Urinary bladder (tissue), 4 donors: Measurements from ENCODE around the gene N4BP2. TPM values are rescaled to one million over a fixed set of nuclear protein-coding genes. Genes with fewer than 3 reads are reported as not detected.
"Not testable (repeated sequence)": the region's sequence is repeated elsewhere in the genome, so short reads cannot be mapped to it uniquely, and the experiment has no call there.

ENCODE experiments used
- DNase-seq: peaks from one replicate; pipeline ENCODE4 v3.0.0-alpha.2; 2015; ENCODE audit errors: extremely low spot score
- H3K27ac ChIP-seq: one replicate; pipeline ENCODE4 v1.5.1; 2013; ENCODE audit warnings: low read depth, mild to moderate bottlenecking, moderate library complexity
- H3K36me3 ChIP-seq: one replicate; pipeline ENCODE4 v1.6.1; 2013; ENCODE audit warnings: mild to moderate bottlenecking, moderate library complexity; ENCODE audit not compliant: insufficient read depth
- H3K4me1 ChIP-seq: one replicate; pipeline ENCODE4 v1.6.1; 2013; ENCODE audit warnings: mild to moderate bottlenecking, moderate library complexity; ENCODE audit not compliant: insufficient read depth
- H3K4me3 ChIP-seq: one replicate; pipeline ENCODE4 v1.5.1; 2013; ENCODE audit warnings: low read depth, low read length
- WGBS: extraction: QIAGEN DNeasy Blood & Tissue Kit; methylation state at CpG from one replicate; pipeline ENCODE4 v1.1.7; 2013; 5-methylcytosine and 5-hydroxymethylcytosine counted together
- polyA plus RNA-seq: library from polyadenylated mRNA; stranded (reverse); fragments of 200-250 nt; gene quantifications from one replicate; pipeline ENCODE4 v1.2.3, GENCODE V29; 2013
- total RNA-seq: library from RNA; depleted of rRNA; stranded (reverse); fragments of >200 nt; gene quantifications from one replicate; pipeline ENCODE4 v1.2.3, GENCODE V29; 2014
- donor health status: healthy with polysubstance abuse.
- donor health status: healthy.

The N4BP2 gene
- total and polyA plus RNA-seq, 2 donors = 2.5 to 64.7 TPM

GRCh38 chr4:40055863-40056715 is 561 bp upstream of the N4BP2 start:
- Histone ChIP-seq H3K4me1 (no peaks in the 10 kb centered on the region), H3K27ac (peak overlapping the region; percentile 100), H3K4me3 (peak overlapping the region; percentile 94), H3K36me3 (no peaks in the 10 kb centered on the region)
- under 1% methylated on average over 86 of the region's 86 CpGs for WGBS
- DNase-seq = peak; percentile 33

DNA sequence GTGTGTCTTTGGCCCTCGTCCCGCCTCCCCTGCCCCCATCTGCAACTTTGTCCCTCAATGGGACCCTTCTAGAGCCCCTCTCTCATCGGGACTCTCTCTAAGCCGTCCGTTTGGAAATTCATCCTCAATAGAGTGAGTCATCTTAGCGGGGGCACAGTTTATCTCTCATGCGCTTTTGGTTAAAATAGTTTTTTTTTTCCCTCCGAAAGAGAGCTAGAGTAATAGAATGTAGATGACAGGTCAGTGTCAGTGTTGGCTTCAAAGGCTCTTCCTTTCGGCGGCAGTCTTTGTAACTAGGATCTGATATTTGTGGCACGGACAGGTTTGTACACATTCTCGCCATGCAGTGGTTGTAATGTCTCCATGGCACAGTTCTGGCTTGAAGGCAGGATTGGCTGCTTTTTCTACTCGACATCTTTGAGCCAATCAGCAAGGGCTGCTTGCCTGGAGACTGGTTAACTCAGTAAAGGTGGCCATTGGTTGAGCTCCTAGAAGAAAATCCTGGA is 989 bp downstream of the N4BP2 start:
- WGBS = under 1% methylated on average over 13 of the region's 13 CpGs
- peak; percentile 86 for DNase-seq

GRCh38 chr4:40058121-40058520 is 1.5 kb downstream of the N4BP2 start:
- peak overlapping the region; percentile 28 for H3K4me3 ChIP-seq
- no peak overlapping the region for H3K27ac ChIP-seq
- no peaks in the 10 kb centered on the region for H3K36me3 ChIP-seq
- H3K4me1 ChIP-seq = no peaks in the 10 kb centered on the region
- WGBS = under 1% methylated on average over 9 of the region's 9 CpGs
- no peak for DNase-seq

More for the DNA sequence above, 989 bp downstream of the N4BP2 start:
- Histone ChIP-seq H3K4me1 (no peaks in the 10 kb centered on the region), H3K27ac (peak overlapping the region; percentile 100), H3K4me3 (peak overlapping the region; percentile 94), H3K36me3 (no peaks in the 10 kb centered on the region)

DNA sequence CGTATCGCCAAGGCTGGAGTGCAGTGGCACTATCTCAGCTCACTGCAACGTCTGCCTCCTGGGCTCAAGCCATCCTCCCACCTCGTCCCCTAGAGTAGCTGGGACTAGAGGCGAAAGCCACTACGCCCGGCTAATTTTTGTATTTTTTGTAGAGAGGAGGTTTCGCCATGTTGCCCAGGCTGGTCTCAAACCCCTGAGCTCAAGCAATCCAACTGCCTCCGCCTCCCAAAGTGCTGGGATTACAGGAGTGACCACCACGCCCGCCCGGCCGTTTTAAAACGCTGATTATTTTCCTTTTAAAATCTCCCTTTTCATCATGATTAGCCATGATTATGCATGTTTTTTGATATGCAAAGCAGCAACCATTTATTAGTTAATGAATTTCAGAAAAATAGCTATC is 2.2 kb downstream of the N4BP2 start:
- Histone ChIP-seq H3K4me1 (no peaks in the 10 kb centered on the region), H3K36me3 (no peaks in the 10 kb centered on the region), H3K4me3 (no peak overlapping the region), H3K27ac (no peak overlapping the region)
- WGBS = 48% methylated on average over 14 of the region's 14 CpGs
- DNase-seq = no peak

DNA sequence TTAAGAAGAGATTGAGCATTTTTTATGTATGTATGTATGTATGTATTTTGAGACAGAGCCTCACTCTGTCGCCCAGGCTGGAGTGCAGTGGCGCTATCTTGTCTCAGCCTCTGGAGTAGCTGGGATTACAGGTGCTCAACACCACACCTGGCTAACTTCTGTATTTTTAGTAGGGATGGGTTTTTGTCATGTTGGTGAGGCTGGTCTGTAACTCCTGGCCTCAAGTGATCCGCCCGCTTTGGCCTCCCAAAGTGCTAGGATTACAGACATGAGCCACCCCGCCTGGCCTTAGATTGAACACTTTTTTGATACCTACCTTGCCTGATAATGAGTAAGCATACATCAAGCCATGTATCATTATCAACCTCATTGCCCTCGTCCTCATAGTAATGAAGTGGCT is 2.7 kb downstream of the N4BP2 start:
- H3K36me3 ChIP-seq = no peaks in the 10 kb centered on the region
- no peak overlapping the region for H3K4me3 ChIP-seq
- H3K4me1 ChIP-seq = no peaks in the 10 kb centered on the region
- no peak overlapping the region for H3K27ac ChIP-seq
- 93% methylated on average over 6 of the region's 6 CpGs for WGBS
- DNase-seq = no peak

GRCh38 chr4:40065010-40065409 is 8.4 kb downstream of the N4BP2 start:
- DNase-seq = no peak
- WGBS = 96% methylated on average over 3 of the region's 3 CpGs
- no peak overlapping the region for H3K4me3 ChIP-seq
- no peak overlapping the region for H3K27ac ChIP-seq
- H3K36me3 ChIP-seq = no peaks in the 10 kb centered on the region
- no peaks in the 10 kb centered on the region for H3K4me1 ChIP-seq

DNA sequence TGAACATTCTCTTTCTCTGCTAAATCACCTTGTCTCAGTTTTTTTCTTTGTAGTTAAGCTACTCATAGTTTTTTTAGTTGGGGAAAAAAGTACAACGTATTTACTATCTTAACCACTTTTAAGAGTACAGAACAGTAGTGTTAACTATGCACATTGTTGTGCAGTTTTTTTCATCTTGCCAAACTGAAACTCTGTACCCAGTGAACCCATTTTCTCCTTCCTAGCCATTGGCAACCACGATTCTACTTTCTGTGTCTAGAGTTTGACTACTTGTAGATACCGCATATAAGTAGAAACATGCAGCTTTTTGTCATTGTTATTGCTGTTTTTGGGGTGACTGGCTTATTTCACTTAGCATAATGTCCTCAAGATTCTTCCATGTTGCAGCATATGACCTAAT is 10.0 kb downstream of the N4BP2 start:
- no peak overlapping the region for H3K27ac ChIP-seq
- no peaks in the 10 kb centered on the region for H3K4me1 ChIP-seq
- no peak overlapping the region for H3K4me3 ChIP-seq
- H3K36me3 ChIP-seq = no peaks in the 10 kb centered on the region
- DNase-seq = no peak
- 96% methylated on average over 3 of the region's 3 CpGs for WGBS

DNA sequence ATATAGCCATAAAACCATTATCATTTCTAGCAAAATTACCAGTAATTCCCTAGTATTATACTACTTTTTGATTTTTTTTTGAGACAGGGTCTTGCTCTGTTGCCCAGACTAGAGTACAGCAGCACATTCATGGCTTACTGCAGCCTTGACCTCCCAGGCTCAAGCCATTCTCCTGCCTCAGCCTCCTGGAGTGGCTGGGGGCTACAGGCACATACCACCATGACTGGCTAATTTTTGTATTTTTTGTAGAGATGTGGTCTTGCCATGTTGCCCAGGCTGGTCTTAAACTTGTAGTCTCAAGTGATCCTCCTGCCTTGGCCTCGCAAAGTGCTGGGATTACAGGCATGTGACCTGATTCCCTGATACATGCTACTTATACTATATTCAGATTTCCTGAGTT is 13.7 kb downstream of the N4BP2 start:
- DNase-seq = no peak
- WGBS = 91% methylated on average over 1 of the region's 1 CpG
- Histone ChIP-seq H3K27ac (no peak overlapping the region), H3K36me3 (no peaks in the 10 kb centered on the region), H3K4me3 (no peak overlapping the region), H3K4me1 (no peaks in the 10 kb centered on the region)

- Histone ChIP-seq H3K4me1 (no peaks in the 10 kb centered on the region), H3K27ac (no peak overlapping the region), H3K36me3 (no peaks in the 10 kb centered on the region), H3K4me3 (no peak overlapping the region)
- WGBS = 98% methylated on average over 8 of the region's 8 CpGs
- no peak for DNase-seq
Observed at GRCh38 chr4:40086421-40086820, 29.8 kb downstream of the N4BP2 start.

DNA sequence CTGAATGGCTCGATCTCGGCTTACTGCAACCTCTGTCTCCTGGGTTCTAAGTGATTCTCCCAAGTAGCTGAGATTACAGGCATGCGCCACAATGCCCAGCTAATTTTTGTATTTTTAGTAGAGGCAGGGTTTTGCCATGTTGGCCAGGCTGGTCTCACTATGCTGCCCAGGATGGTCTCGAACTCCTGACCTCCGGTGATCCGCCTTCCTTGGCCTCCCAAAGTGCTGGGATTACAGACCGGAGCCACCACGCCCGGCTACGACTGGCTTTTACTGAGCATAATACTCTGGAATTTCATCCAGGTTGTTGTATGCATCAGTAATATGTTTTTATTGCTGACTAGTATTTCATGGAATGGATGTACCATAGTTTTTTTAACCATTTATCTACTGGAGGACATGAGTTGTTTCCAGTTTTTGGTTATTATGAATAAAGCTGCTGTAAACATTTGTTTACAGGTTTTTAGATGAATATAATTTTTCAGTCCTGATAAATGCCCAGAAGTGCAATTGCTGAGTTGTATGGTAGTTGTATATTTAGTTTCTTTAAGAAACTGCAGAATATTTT is 31.2 kb downstream of the N4BP2 start:
- no peak overlapping the region for H3K4me3 ChIP-seq
- H3K4me1 ChIP-seq = no peaks in the 10 kb centered on the region
- WGBS = 98% methylated on average over 10 of the region's 10 CpGs
- H3K36me3 ChIP-seq = no peaks in the 10 kb centered on the region
- no peak for DNase-seq
- H3K27ac ChIP-seq = no peak overlapping the region

DNA sequence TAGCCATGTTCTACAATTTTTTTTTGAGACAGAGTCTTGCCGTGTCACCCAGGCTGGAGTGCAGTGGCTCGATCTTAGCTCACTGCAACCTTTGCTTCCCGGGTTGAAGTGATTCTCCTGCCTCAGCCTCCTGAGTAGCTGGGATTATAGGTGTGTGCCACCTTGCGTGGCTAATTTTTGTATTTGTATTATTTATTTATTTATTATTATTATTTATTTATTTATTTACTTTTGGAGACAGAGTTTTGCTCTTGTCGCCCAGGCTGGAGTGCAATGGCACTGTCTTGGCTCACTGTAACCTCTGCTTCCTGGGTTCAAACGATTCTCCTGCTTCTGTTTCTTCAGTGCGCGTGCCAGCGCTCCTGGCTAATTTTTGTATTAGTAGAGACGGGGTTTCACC is 36.8 kb downstream of the N4BP2 start:
- not testable (repeated sequence) for H3K4me1 ChIP-seq
- WGBS = 98% methylated on average over 10 of the region's 10 CpGs

DNA sequence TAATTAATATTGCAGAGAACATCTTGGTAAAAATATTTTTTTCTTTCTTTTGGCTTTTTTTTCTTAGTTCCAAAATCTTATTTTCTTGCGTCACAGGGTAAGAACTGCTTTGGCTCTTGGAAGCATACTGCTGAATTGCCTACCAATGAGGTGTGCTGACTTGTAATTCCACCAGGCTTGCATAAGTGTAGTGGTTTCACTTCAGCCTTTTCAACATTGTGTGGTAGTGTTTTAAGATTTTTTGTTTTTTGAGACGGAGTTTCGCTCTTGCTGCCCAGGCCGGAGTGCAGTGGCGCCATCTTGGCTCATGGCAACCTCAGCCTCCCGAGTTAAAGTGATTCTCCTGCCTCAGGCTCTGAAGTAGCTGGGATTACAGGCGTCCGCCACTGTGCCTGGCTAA is 42.4 kb downstream of the N4BP2 start:
- H3K27ac ChIP-seq = no peak overlapping the region
- H3K4me1 ChIP-seq = peaks cover 2% of the 10 kb centered on the region
- 95% methylated on average over 8 of the region's 8 CpGs for WGBS
- DNase-seq = no peak
- H3K36me3 ChIP-seq = no peaks in the 10 kb centered on the region
- no peak overlapping the region for H3K4me3 ChIP-seq

More for the DNA sequence above, 36.8 kb downstream of the N4BP2 start:
- not testable (repeated sequence) for DNase-seq, H3K4me3 ChIP-seq, H3K27ac ChIP-seq, H3K36me3 ChIP-seq

GRCh38 chr4:40107150-40107549 is 50.5 kb downstream of the N4BP2 start:
- WGBS = 99% methylated on average over 4 of the region's 4 CpGs
- not testable (repeated sequence) for H3K27ac ChIP-seq, DNase-seq, H3K4me1 ChIP-seq, H3K4me3 ChIP-seq, H3K36me3 ChIP-seq
